Stomach smooth muscle (tissue), 2 donors: Measurements from ENCODE around the gene SPPL2C.

ENCODE experiments used
- H3K27ac ChIP-seq: one replicate; pipeline ENCODE4 v1.7.0; 2013; ENCODE audit warnings: mild to moderate bottlenecking, low read length, inconsistent platforms
- H3K27me3 ChIP-seq, 2 donors: one replicate each; pipeline ENCODE4 v1.7.0; 2013; ENCODE audit warnings: low read length in 2 of 2; ENCODE audit not compliant: insufficient read depth in 2 of 2, control insufficient read depth in 1 of 2
- H3K36me3 ChIP-seq, 2 donors: one replicate each; pipeline ENCODE4 v1.7.0; 2013; ENCODE audit warnings: low read length in 2 of 2; ENCODE audit not compliant: control insufficient read depth in 2 of 2, insufficient read depth in 2 of 2
- H3K4me1 ChIP-seq: one replicate; pipeline ENCODE4 v1.7.0; 2013; ENCODE audit warnings: low read length; ENCODE audit not compliant: control insufficient read depth, insufficient read depth
- H3K4me3 ChIP-seq, 2 donors: one replicate each; pipeline ENCODE4 v1.7.0; 2013; ENCODE audit warnings: low read length in 2 of 2
- H3K9ac ChIP-seq, 2 donors: one replicate each; pipeline ENCODE4 v1.7.0; 2013; ENCODE audit warnings: low read length in 2 of 2, mild to moderate bottlenecking in 1 of 2
- H3K9me3 ChIP-seq, 2 donors: one replicate each; pipeline ENCODE4 v1.7.0; 2013; ENCODE audit warnings: low read length in 2 of 2; ENCODE audit not compliant: control insufficient read depth in 2 of 2
- donor health status: healthy.
- donor health status: Pancreatic carcinoma.

Gene SPPL2C

GRCh38 chr17:45876539-45876938, 31.9 kb downstream of the SPPL2C start:
- no peaks in the 10 kb centered on the region for H3K4me1 ChIP-seq
- H3K27me3 ChIP-seq: peaks cover 0 to 9% of the 10 kb centered on the region in 2 donors
- H3K9me3 ChIP-seq: peaks cover 0 to 3% of the 10 kb centered on the region in 2 donors
- no peak overlapping the region for H3K27ac ChIP-seq
- H3K4me3 ChIP-seq: no peak overlapping the region
- no peak overlapping the region for H3K9ac ChIP-seq
- H3K36me3 ChIP-seq: no peaks in the 10 kb centered on the region

- peaks cover 0 to 3% of the 10 kb centered on the region in 2 donors for H3K9me3 ChIP-seq
- H3K4me1 ChIP-seq: no peaks in the 10 kb centered on the region
- peaks cover 0 to 11% of the 10 kb centered on the region in 2 donors for H3K27me3 ChIP-seq
- no peaks in the 10 kb centered on the region for H3K36me3 ChIP-seq
- H3K27ac ChIP-seq: no peak overlapping the region
- no peak overlapping the region for H3K4me3 ChIP-seq
- H3K9ac ChIP-seq: no peak overlapping the region
Measured at GRCh38 chr17:45877467-45877866, 32.8 kb downstream of the SPPL2C start.

- peaks cover 0 to 4% of the 10 kb centered on the region in 2 donors for H3K27me3 ChIP-seq
- no peaks in the 10 kb centered on the region for H3K4me1 ChIP-seq
- H3K4me3 ChIP-seq: no peak overlapping the region
- H3K9me3 ChIP-seq: peaks cover 0 to 2% of the 10 kb centered on the region in 2 donors
- H3K9ac ChIP-seq: no peak overlapping the region
- H3K36me3 ChIP-seq: no peaks in the 10 kb centered on the region
- H3K27ac ChIP-seq: no peak overlapping the region
Measured at GRCh38 chr17:45883063-45883462, 38.4 kb downstream of the SPPL2C start.

DNA sequence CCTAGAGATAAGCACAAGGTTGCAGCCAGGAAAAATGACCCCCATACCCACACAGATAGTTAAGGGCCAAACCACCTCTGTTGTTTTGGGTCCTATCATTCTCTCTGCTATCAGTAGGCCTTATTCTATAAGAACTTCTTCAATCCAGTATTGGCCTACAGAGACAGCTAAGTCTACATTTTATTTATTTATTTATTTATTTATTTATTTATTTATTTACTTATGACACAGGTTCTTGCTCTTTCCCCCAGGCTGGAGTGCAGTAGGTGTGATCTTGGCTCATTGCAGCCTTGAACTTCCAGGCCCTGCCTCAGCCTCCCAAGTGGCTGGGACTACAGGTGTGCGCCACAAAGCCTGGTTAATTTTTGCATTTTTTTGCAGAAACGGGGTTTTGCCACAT, 42.2 kb downstream of the SPPL2C start:
- Histone ChIP-seq H3K27me3 (peaks cover 0 to 5% of the 10 kb centered on the region in 2 donors), H3K9me3 (peaks cover 0 to 2% of the 10 kb centered on the region in 2 donors), H3K36me3 (no peaks in the 10 kb centered on the region), H3K4me3 (no peak overlapping the region), H3K4me1 (no peaks in the 10 kb centered on the region), H3K9ac (no peak overlapping the region), H3K27ac (no peak overlapping the region)

GRCh38 chr17:45888392-45888791, 43.7 kb downstream of the SPPL2C start:
- Histone ChIP-seq H3K9ac (no peak overlapping the region), H3K36me3 (no peaks in the 10 kb centered on the region), H3K27ac (no peak overlapping the region), H3K4me1 (peaks cover 1% of the 10 kb centered on the region), H3K27me3 (peaks cover 0 to 5% of the 10 kb centered on the region in 2 donors), H3K4me3 (no peak overlapping the region), H3K9me3 (peaks cover 0 to 2% of the 10 kb centered on the region in 2 donors)

DNA sequence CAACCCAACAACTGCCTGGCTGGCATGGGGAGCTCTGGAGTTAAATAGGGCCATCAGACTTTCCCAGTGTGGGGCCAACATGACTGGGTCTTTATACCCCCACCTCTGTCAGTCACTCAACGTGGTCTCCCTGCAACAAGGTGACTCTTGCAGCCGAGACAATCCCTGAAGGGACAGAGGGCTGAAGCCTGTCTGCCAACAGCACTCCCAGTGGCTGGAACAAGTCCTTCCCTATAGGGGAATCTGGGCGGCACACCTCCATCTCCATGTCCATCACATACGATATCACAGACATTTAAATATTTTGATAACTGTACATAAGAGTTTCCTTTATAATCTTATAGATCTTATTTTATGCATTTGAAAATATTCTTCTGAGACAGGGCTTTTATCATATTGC, 44.9 kb downstream of the SPPL2C start:
- peaks cover 0 to 1% of the 10 kb centered on the region in 2 donors for H3K9me3 ChIP-seq
- no peak overlapping the region for H3K4me3 ChIP-seq
- no peak overlapping the region for H3K9ac ChIP-seq
- H3K27ac ChIP-seq: no peak overlapping the region
- H3K27me3 ChIP-seq: peaks cover 0 to 5% of the 10 kb centered on the region in 2 donors
- peaks cover 7% of the 10 kb centered on the region for H3K4me1 ChIP-seq
- H3K36me3 ChIP-seq: no peaks in the 10 kb centered on the region

GRCh38 chr17:45893725-45894021, 49.0 kb downstream of the SPPL2C start:
- Histone ChIP-seq H3K36me3 (no peaks in the 10 kb centered on the region), H3K4me1 (peaks cover 32% of the 10 kb centered on the region), H3K9ac (peak overlapping the region; percentile 62 to 82), H3K27me3 (peaks cover 28 to 34% of the 10 kb centered on the region in 2 donors), H3K9me3 (no peaks in the 10 kb centered on the region), H3K27ac (no peak overlapping the region), H3K4me3 (peak overlapping the region; percentile 83 to 84)

GRCh38 chr17:45894022-45894784, 49.5 kb downstream of the SPPL2C start, which contains the start of gene MAPT:
MAPT (plus strand) TSS chr17:45894554; CDS start chr17:45962338, 67,784 bp downstream.
- no peaks in the 10 kb centered on the region for H3K36me3 ChIP-seq
- no peaks in the 10 kb centered on the region for H3K9me3 ChIP-seq
- no peak within 1 kb of the TSS for H3K27ac ChIP-seq
- H3K4me3 ChIP-seq: peak within 1 kb of the TSS; percentile 83 to 84
- H3K27me3 ChIP-seq: peaks cover 28 to 39% of the 10 kb centered on the region in 2 donors
- peaks cover 32% of the 10 kb centered on the region for H3K4me1 ChIP-seq
- H3K9ac ChIP-seq: peak within 1 kb of the TSS; percentile 62 to 82

DNA sequence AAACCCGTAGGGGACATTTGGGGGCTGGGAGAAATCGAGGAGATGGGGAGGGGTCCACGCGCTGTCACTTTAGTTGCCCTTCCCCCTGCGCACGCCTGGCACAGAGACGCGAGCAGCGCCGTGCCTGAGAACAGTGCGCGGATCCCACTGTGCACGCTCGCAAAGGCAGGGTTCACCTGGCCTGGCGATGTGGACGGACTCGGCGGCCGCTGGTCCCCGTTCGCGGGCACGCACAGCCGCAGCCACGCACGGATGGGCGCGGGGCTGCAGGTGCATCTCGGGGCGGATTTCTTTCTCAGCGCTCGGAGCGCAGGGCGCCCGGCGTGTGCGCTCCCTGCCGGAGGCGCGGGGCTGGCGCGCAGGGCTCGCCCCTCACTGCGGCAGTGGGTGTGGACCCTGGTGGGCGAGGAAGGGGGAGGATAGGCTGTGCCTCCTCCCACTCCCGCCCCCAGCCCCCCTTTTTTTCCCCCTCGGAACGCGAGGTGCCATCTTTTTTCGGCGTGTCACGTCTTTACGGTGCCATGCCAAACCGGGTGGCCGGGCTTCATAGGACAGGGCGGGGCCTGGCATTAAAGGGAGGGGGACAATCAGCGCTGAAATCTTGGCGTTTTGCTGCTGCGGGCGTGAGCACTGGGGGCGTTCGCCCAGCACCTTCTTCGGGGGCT, 50.8 kb downstream of the SPPL2C start:
- H3K9me3 ChIP-seq: no peaks in the 10 kb centered on the region
- peak overlapping the region; percentile 83 to 84 for H3K4me3 ChIP-seq
- peaks cover 25 to 40% of the 10 kb centered on the region in 2 donors for H3K27me3 ChIP-seq
- H3K9ac ChIP-seq: peak overlapping the region in 1 of 2 donors; percentile 53
- H3K4me1 ChIP-seq: peaks cover 32% of the 10 kb centered on the region
- no peak overlapping the region for H3K27ac ChIP-seq
- no peaks in the 10 kb centered on the region for H3K36me3 ChIP-seq

DNA sequence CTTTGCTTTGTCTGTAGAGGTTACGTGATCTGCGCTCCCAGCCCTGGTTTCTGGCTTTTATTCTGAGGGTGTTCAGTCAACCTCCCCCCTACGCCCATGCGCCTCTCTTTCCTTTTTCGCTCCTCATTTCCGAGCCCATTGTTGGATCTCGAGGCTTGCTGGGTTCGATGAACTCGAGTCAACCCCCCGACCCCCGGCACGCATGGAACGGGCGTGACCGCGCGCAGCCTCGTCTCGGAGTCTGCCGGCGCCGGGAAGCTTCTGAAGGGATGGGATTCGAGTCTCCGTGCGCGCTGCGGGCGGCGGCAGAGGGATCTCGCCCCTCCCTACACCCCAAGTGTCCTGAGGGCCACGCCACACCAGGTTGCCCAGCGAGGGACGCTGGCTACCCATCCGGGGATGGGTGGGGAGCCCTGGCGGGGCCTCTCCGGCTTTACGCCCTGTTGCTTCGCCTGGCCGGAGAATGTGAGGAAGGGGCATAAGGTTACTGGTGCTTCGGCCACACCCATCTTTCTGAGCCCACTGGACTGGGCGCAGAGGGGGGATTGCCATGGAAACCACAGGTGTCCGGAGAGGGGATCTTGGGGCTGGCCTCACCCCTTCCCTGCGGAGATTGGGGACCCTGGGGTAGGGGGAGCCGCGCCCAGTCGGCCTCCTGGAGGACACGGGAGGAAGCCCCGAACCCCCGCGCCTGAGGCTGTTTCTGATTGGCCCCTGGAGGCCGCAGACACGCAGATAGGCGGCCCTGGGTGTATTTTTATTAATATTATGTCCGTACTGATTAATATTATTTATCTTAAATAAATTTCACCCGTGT, 51.5 kb downstream of the SPPL2C start:
- Histone ChIP-seq H3K9me3 (no peaks in the 10 kb centered on the region), H3K27ac (no peak overlapping the region), H3K9ac (no peak overlapping the region), H3K4me3 (peak overlapping the region; percentile 83 to 84), H3K27me3 (peaks cover 25 to 40% of the 10 kb centered on the region in 2 donors), H3K4me1 (peaks cover 32% of the 10 kb centered on the region), H3K36me3 (no peaks in the 10 kb centered on the region)
